Colon (tissue), 2 donors: ENCODE measurements around the gene KAT6B.

Experiments used
- FAIRE-seq: peaks from 2 replicates; lab custom pipeline; 2012; peaks lifted over from hg19 to GRCh38; lab: Jason Lieb, UNC
- donor health status: control.
- donor health status: control.

KAT6B gene

DNA sequence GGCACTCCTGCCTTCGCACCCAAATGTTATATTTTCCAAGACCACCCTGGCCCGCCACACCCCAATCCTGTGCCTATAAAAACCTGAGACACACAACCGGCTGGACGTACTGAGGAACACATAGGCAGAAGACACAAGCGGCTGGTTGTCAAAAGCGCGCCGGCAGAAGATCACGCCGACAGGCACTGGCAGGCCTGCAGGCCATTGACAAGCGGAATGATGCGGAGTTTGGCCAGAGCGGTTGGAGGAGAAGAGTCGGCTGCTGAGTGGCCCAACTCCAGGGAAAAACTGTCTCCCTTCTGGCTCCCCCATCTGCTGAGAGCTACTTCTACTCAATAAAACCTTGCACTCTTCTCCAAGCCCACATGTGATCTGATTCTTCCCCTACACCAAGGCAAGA, 245.4 kb downstream of the KAT6B start:
- FAIRE-seq: no peak

- no peak for FAIRE-seq
Observed at GRCh38 chr10:75072727-75073126, 246.3 kb downstream of the KAT6B start.

DNA sequence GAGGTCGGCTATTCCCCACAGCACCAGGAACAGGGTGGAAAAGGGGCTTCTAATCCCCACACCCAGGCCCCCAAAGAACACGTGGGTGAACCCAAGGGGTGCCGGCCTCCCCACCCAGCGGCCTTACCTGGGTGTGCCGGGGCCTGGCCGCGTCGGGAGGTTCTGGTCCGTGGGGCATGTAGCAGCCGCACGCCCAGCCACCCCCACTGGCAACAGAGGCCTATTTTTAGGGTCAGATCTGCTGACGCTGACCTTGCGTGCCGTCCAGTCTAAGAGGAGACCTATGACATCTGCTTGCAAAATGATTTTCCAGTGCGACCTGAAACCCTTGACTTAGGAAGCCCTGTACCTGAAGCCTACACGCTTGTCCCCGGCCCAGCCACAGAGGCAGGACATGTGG, 247.0 kb downstream of the KAT6B start:
- FAIRE-seq: no peak

DNA sequence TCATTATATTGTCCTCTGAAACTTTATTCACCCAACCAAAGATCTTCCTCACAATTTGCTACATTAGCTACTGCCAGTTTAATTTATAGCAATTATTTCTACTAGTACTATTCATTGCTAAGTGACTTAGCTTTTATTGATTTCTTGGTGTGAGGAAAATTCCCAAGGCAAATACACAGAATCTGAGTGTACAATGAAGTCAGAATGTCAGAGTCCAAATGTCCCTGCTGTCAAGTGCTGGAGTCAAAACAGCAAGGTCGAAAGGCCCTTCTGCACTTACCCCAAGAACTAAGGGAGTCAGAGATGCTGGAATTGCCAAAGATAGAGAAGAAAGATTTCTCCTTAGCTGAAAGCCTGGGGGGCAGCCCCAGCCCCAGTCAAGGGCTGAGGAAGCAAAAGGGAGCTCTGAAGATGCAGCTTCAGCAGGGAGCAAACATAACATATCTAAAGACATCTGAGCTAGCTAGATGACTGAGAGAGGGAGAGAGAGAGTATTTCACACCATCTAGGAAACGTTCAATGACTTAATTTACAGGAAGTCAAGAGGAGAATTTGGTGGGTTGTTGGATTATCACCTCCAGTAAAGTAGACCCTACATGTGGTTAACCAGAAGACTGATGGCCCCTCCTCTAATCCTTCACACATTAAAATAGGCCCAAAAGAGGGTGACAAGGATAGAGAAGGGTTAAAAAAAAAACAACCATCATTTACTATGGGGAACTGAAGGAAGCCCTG, 248.5 kb downstream of the KAT6B start:
- no peak for FAIRE-seq

DNA sequence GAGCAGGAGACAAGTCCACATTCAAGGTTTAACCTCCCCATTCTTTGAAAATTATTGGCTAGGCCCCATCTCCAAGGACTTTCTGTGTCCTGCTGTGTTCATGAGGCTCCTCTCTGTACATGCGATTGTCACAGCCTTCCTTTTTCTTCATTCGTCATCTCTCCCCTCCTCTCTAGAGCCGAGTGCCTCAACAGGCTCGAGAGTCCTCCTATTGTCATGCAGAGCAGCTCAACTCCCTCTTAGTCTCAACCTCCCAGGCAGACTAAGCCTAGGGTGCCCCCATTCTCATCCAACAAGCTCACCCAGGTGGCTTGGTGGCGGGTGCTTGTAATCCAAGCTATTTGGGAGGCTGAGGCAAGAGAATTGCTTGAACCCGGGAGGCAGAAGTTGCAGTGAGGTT, 249.9 kb downstream of the KAT6B start:
- no peak for FAIRE-seq

- FAIRE-seq: no peak
Observed at GRCh38 chr10:75079436-75080083, 253.2 kb downstream of the KAT6B start.

GRCh38 chr10:75080554-75080953, 254.2 kb downstream of the KAT6B start:
- FAIRE-seq: no peak

- FAIRE-seq: no peak
Observed at GRCh38 chr10:75081379-75081778, 255.0 kb downstream of the KAT6B start.
